SJCRH30 (cell line): ENCODE data around the gene ZNF385B. TPM values are rescaled to one million over a fixed set of nuclear protein-coding genes. Genes with fewer than 3 reads are reported as not detected.

Source experiments
- DNase-seq, 2 experiments: peaks; one replicate each; pipeline ENCODE4 v3.0.0-alpha.2; 2015 to 2020
- H3K27ac ChIP-seq: fragments of 250-450 bp; sonication (Bioruptor Pico); 2 replicates; pipeline ENCODE4 v1.5.1; 2020; ENCODE audit warnings: mild to moderate bottlenecking, moderate library complexity
- H3K27me3 ChIP-seq: fragments of 250-450 bp; sonication (Bioruptor Pico); 2 replicates; pipeline ENCODE4 v1.5.1; 2020; ENCODE audit warnings: mild to moderate bottlenecking, moderate library complexity
- H3K36me3 ChIP-seq: fragments of 250-450 bp; sonication (Bioruptor Pico); 2 replicates; pipeline ENCODE4 v1.5.1; 2020; ENCODE audit warnings: mild to moderate bottlenecking, moderate library complexity
- H3K4me1 ChIP-seq: fragments of 250-450 bp; sonication (Bioruptor Pico); 2 replicates; pipeline ENCODE4 v1.5.1; 2020; ENCODE audit warnings: mild to moderate bottlenecking, moderate library complexity
- H3K4me3 ChIP-seq: fragments of 250-450 bp; sonication (Bioruptor Pico); 2 replicates; pipeline ENCODE4 v1.5.1; 2020; ENCODE audit warnings: mild to moderate bottlenecking, moderate library complexity
- H3K9me3 ChIP-seq: fragments of 250-450 bp; sonication (Bioruptor Pico); replicated peaks from 2 replicates; pipeline ENCODE4 v1.5.1; 2020; ENCODE audit warnings: mild to moderate bottlenecking, moderate library complexity
- total RNA-seq: library from RNA; depleted of rRNA; stranded (reverse); fragments of >200 nt; shearing (Covaris generic); gene quantifications from 2 replicates; pipeline ENCODE4 v1.2.3, GENCODE V29; 2014

Gene ZNF385B
- total RNA-seq, 1 experiment from 2014 or later = 2.1 TPM

GRCh38 chr2:179559108-179559806, 302.2 kb downstream of the ZNF385B start:
- no peaks in the 10 kb centered on the region for H3K27me3 ChIP-seq

DNA sequence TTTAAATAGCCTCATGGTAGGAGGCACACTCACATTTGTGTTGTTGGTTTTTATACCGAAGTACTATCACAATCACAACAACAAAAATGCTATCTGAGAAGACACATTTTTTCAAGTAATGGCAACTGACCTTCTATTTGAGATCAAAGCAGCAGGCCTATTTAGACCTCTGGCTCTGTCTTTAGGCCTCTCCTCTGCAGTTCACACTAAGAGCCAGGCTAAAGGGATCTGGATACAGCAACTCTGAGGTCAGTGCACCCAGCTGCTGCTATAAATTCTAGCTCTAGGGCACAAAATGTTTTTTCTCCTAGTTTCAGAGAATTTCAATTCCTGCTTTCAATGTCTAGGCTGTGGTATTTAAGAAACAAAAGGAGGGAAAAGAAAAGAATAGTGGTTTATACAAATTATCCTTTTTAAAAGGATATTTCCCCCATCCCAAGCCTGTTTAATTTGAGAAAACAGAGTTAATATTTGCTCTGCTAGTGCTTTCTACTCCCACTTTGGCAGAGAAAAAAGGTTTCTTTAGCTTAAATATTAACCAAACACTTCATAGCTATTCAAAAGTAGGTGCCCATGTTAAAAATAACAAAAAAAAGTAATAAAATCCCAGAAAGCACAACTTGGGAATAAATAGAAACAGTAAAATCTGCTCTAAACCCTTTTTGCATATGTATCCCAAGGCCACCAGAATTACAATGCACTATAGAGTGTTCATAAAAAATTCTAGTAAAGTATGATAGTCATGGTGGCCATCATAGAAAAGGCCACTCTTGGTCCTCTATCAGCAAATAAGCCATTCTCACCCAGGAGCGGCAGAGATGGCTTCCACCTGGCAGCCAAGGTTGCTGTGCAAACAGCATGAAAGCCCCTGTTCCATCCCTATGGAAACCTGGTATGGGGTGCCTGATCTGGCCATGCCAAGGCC, 303.1 kb downstream of the ZNF385B start:
- Histone ChIP-seq H3K9me3 (no peaks in the 10 kb centered on the region), H3K4me3 (no peak overlapping the region), H3K27ac (no peak overlapping the region), H3K27me3 (no peaks in the 10 kb centered on the region), H3K36me3 (no peaks in the 10 kb centered on the region), H3K4me1 (0 out of 2 replicates have a peak, but pooled peaks cover 12% of the 10 kb centered on the region)
- peak; percentile 7 to 47 for DNase-seq

More at GRCh38 chr2:179559108-179559806, 302.2 kb downstream of the ZNF385B start:
- DNase-seq = no peak
- no peak overlapping the region for H3K27ac ChIP-seq
- H3K36me3 ChIP-seq = no peaks in the 10 kb centered on the region
- H3K4me3 ChIP-seq = no peak overlapping the region
- H3K9me3 ChIP-seq = no peaks in the 10 kb centered on the region
- 0 out of 2 replicates have a peak, but pooled peaks cover 12% of the 10 kb centered on the region for H3K4me1 ChIP-seq

- DNase-seq = no peak
- Histone ChIP-seq H3K27me3 (no peaks in the 10 kb centered on the region), H3K27ac (no peak overlapping the region), H3K36me3 (no peaks in the 10 kb centered on the region), H3K4me3 (no peak overlapping the region), H3K4me1 (no peaks in the 10 kb centered on the region), H3K9me3 (no peaks in the 10 kb centered on the region)
Observed at GRCh38 chr2:179556425-179556824, 305.0 kb downstream of the ZNF385B start.

GRCh38 chr2:179555691-179556283, 305.6 kb downstream of the ZNF385B start:
- H3K9me3 ChIP-seq = no peaks in the 10 kb centered on the region
- no peaks in the 10 kb centered on the region for H3K27me3 ChIP-seq
- no peaks in the 10 kb centered on the region for H3K36me3 ChIP-seq
- DNase-seq = no peak
- no peaks in the 10 kb centered on the region for H3K4me1 ChIP-seq
- no peak overlapping the region for H3K27ac ChIP-seq
- H3K4me3 ChIP-seq = no peak overlapping the region

- no peaks in the 10 kb centered on the region for H3K27me3 ChIP-seq
- no peaks in the 10 kb centered on the region for H3K9me3 ChIP-seq
- no peaks in the 10 kb centered on the region for H3K4me1 ChIP-seq
- no peak overlapping the region for H3K4me3 ChIP-seq
- H3K27ac ChIP-seq = no peak overlapping the region
- no peak for DNase-seq
- no peaks in the 10 kb centered on the region for H3K36me3 ChIP-seq
Observed at GRCh38 chr2:179554639-179555386, 306.6 kb downstream of the ZNF385B start.

GRCh38 chr2:179553382-179553781, 308.0 kb downstream of the ZNF385B start:
- Histone ChIP-seq H3K4me1 (no peaks in the 10 kb centered on the region), H3K27ac (no peak overlapping the region)

DNA sequence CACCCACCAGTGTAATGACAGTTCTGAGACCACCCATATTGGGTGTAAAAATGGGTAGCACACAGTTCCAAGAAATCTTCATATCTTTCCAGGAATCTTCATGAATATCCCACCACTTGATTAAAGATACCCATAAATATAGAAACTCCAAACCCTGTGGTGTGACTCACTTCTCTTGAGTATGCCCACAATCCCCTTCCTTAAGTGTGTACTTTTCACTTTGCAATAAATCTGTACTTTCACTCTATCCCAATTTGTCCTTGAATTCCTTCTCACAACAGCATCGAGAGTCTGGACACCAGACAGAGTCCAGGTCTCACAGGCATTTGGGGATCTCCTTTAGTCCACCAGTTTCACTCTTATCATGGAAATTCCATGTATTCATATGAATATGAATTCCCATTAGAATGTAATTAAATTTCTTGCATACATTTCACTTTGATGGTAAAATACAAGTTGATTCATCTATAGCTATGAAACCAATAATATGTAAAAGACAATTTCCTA, 309.8 kb downstream of the ZNF385B start:
- no peak overlapping the region for H3K27ac ChIP-seq
- H3K9me3 ChIP-seq = no peaks in the 10 kb centered on the region
- H3K27me3 ChIP-seq = no peaks in the 10 kb centered on the region
- no peaks in the 10 kb centered on the region for H3K4me1 ChIP-seq
- DNase-seq = no peak
- H3K4me3 ChIP-seq = no peak overlapping the region
- no peaks in the 10 kb centered on the region for H3K36me3 ChIP-seq

More at GRCh38 chr2:179553382-179553781, 308.0 kb downstream of the ZNF385B start:
- no peak for DNase-seq
- Histone ChIP-seq H3K9me3 (no peaks in the 10 kb centered on the region), H3K4me3 (no peak overlapping the region), H3K36me3 (no peaks in the 10 kb centered on the region), H3K27me3 (no peaks in the 10 kb centered on the region)

GRCh38 chr2:179550849-179551248, 310.6 kb downstream of the ZNF385B start:
- DNase-seq = no peak
- H3K4me3 ChIP-seq = no peak overlapping the region
- no peaks in the 10 kb centered on the region for H3K27me3 ChIP-seq
- no peak overlapping the region for H3K27ac ChIP-seq
- H3K4me1 ChIP-seq = no peaks in the 10 kb centered on the region
- H3K36me3 ChIP-seq = no peaks in the 10 kb centered on the region
- no peaks in the 10 kb centered on the region for H3K9me3 ChIP-seq

- no peaks in the 10 kb centered on the region for H3K4me1 ChIP-seq
- no peaks in the 10 kb centered on the region for H3K36me3 ChIP-seq
- H3K27me3 ChIP-seq = no peaks in the 10 kb centered on the region
- H3K9me3 ChIP-seq = no peaks in the 10 kb centered on the region
- DNase-seq = no peak
- no peak overlapping the region for H3K27ac ChIP-seq
- H3K4me3 ChIP-seq = no peak overlapping the region
Observed at GRCh38 chr2:179550214-179550613, 311.2 kb downstream of the ZNF385B start.

GRCh38 chr2:179546656-179547055, 314.8 kb downstream of the ZNF385B start:
- DNase-seq = no peak

DNA sequence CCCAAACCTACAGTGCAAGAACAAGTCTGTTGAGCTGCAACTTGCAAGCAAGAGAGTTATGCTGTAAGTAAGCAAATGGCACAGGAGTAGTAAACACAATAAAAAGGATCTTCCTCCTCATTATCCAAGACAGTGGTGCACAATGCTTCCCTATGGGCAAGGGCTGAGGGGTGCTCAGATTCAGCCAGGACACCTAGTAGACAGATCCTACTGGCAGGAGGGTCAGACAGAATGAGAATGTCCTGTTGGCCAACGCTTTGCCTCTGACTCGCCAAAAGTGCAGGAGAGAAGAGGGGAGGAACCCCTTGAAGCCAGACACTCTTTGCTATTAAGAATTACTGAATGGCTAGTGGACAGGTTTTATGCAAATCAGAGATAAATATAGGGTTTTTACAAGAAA, 316.4 kb downstream of the ZNF385B start:
- no peaks in the 10 kb centered on the region for H3K4me1 ChIP-seq
- H3K4me3 ChIP-seq = no peak overlapping the region
- no peaks in the 10 kb centered on the region for H3K36me3 ChIP-seq
- no peak overlapping the region for H3K27ac ChIP-seq
- H3K27me3 ChIP-seq = no peaks in the 10 kb centered on the region
- H3K9me3 ChIP-seq = no peaks in the 10 kb centered on the region
- no peak for DNase-seq

More at GRCh38 chr2:179546656-179547055, 314.8 kb downstream of the ZNF385B start:
- Histone ChIP-seq H3K27ac (no peak overlapping the region), H3K4me3 (no peak overlapping the region), H3K4me1 (no peaks in the 10 kb centered on the region), H3K9me3 (no peaks in the 10 kb centered on the region), H3K36me3 (no peaks in the 10 kb centered on the region), H3K27me3 (no peaks in the 10 kb centered on the region)

DNA sequence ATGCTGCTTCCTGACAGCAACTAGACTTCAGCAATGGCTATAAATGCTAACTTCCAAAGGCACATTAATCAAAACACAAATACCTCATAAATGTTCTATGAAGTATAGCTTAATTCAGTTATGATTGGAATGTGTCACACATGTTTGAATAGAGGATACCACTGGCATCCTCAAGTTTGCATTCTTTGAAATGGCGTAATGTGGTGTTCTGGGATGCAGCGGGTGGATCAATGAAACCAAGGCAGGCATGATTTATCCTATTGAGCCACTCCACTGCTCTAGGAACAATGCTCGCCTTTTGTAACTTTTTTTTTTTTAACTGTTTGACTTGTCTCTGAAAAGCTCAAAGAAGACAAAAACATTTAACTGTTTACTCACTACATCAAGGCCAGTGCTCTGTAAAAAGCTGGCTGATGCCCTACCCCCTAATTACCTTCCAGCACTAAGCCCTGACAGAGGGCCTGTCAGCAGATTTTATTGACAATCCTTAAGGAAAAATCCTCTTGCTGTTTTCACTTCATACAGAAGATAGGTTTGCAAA, 318.0 kb downstream of the ZNF385B start:
- no peak for DNase-seq
- H3K27ac ChIP-seq = no peak overlapping the region
- H3K27me3 ChIP-seq = no peaks in the 10 kb centered on the region
- no peaks in the 10 kb centered on the region for H3K9me3 ChIP-seq
- H3K4me1 ChIP-seq = no peaks in the 10 kb centered on the region
- no peaks in the 10 kb centered on the region for H3K36me3 ChIP-seq
- no peak overlapping the region for H3K4me3 ChIP-seq

- no peak overlapping the region for H3K4me3 ChIP-seq
- H3K36me3 ChIP-seq = no peaks in the 10 kb centered on the region
- no peaks in the 10 kb centered on the region for H3K27me3 ChIP-seq
- no peaks in the 10 kb centered on the region for H3K4me1 ChIP-seq
- DNase-seq = no peak
- no peaks in the 10 kb centered on the region for H3K9me3 ChIP-seq
- no peak overlapping the region for H3K27ac ChIP-seq
Observed at GRCh38 chr2:179541586-179541985, 319.8 kb downstream of the ZNF385B start.

GRCh38 chr2:179539124-179539511, 322.3 kb downstream of the ZNF385B start:
- no peak for DNase-seq
- H3K4me1 ChIP-seq = no peaks in the 10 kb centered on the region
- H3K4me3 ChIP-seq = no peak overlapping the region
- H3K27ac ChIP-seq = no peak overlapping the region
- no peaks in the 10 kb centered on the region for H3K36me3 ChIP-seq
- H3K9me3 ChIP-seq = no peaks in the 10 kb centered on the region
- no peaks in the 10 kb centered on the region for H3K27me3 ChIP-seq
